Vagina (tissue), 2 donors: ENCODE data around the gene NR4A2.

ENCODE experiments used
- POLR2A ChIP-seq, 2 donors: fragments of 450-650 bp; IDR thresholded peaks; one replicate each; pipeline ENCODE4 v1.6.1; 2017; ENCODE audit warnings: antibody characterized with exemption in 2 of 2, mild to moderate bottlenecking in 2 of 2, moderate library complexity in 2 of 2
- POLR2AphosphoS5 ChIP-seq, 2 donors: sonication (generic); formaldehyde crosslinking; IDR thresholded peaks; one replicate each; pipeline ENCODE4 v1.9.0; 2017; ENCODE audit warnings: antibody characterized with exemption in 2 of 2, mild to moderate bottlenecking in 2 of 2, low read depth in 1 of 2; ENCODE audit not compliant: insufficient read depth in 1 of 2
- TF ChIP-seq, protein P1 (sequence below), 3 experiments: fragments of 450-650 bp in 2 of 3; fragments of 200-600 bp in 1 of 3; sonication (generic) in 1 of 3; IDR thresholded peaks; one replicate each; pipeline ENCODE4 v1.5.1; 2017 to 2019; ENCODE audit warnings: antibody characterized with exemption in 3 of 3, mild to moderate bottlenecking in 2 of 3, moderate library complexity in 2 of 3

DNA sequence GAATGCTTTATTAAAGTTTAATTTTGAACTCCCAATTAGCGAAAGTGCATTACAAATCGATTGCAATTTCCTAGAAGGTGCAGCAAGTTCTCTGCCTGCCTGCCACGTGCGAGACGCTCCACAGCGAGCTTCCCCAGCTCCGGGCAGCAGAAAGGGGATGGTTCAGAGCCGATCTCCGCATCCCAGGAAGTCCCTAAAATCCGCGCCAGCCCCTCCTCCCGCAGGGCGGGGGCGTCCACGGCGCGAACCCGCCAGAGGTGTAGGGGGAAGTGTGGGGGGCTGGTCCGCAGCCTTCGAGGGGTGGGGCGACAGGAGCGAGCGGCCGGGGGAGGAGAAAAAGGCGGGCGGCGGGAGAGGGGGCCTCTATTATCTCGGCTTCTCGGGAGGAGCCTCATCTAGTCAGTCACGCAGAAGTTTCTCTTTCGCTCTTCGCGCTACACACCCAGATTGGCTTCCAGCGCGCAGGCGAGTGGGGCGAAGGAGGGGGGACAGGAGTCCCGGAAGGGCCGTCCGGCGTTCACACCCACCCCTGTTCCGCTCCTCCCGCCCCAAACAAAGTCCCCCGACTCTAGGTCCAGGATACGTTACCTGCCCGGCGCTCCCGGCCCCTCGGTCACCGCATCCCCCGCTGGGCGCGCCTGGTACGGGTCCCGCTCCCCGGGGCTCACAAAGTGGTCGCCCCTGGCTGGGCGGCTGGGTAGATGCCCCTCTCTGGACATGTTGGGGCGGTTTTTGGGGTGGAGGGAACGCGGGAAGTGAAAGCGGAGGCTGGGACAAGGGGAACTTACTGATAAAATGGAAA lies 9.1 kb upstream of the NR4A2 start:
- peak in 1 of 2 donors; percentile 82 for TF ChIP-seq POLR2A (IDR thresholded peaks at IDR 0.05)
- TF ChIP-seq, protein P1, sequence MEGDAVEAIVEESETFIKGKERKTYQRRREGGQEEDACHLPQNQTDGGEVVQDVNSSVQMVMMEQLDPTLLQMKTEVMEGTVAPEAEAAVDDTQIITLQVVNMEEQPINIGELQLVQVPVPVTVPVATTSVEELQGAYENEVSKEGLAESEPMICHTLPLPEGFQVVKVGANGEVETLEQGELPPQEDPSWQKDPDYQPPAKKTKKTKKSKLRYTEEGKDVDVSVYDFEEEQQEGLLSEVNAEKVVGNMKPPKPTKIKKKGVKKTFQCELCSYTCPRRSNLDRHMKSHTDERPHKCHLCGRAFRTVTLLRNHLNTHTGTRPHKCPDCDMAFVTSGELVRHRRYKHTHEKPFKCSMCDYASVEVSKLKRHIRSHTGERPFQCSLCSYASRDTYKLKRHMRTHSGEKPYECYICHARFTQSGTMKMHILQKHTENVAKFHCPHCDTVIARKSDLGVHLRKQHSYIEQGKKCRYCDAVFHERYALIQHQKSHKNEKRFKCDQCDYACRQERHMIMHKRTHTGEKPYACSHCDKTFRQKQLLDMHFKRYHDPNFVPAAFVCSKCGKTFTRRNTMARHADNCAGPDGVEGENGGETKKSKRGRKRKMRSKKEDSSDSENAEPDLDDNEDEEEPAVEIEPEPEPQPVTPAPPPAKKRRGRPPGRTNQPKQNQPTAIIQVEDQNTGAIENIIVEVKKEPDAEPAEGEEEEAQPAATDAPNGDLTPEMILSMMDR (IDR thresholded peaks at IDR 0.05) = no peak
- peak in 1 of 2 donors; percentile 95 for TF ChIP-seq POLR2AphosphoS5 (IDR thresholded peaks at IDR 0.05; ENCODE audit: insufficient read depth in 1 of 2, low read depth in 1 of 2)
